Activated naive CD8-positive, alpha-beta T cell (primary cell): ENCODE results near the gene WNT3.
A peak's percentile ranks its signal among the peaks of the same experiment; 100 is the strongest.
"Not testable (repeated sequence)": the region's sequence is repeated elsewhere in the genome, so short reads cannot be mapped to it uniquely, and the experiment has no call there.

Experiments used
- H3K27ac Mint-ChIP-seq: one replicate; pipeline ENCODE4 v1.8.0; 2021; ENCODE audit warnings: mixed read lengths
- H3K27me3 Mint-ChIP-seq: one replicate; pipeline ENCODE4 v1.8.0; 2021; ENCODE audit warnings: mixed read lengths
- H3K36me3 Mint-ChIP-seq: one replicate; pipeline ENCODE4 v1.8.0; 2021; ENCODE audit warnings: mixed read lengths
- H3K4me1 Mint-ChIP-seq: one replicate; pipeline ENCODE4 v1.8.0; 2021; ENCODE audit warnings: low read depth, mixed read lengths
- H3K4me3 Mint-ChIP-seq: one replicate; pipeline ENCODE4 v1.8.0; 2021; ENCODE audit warnings: mild to moderate bottlenecking, mixed read lengths
- H3K9me3 Mint-ChIP-seq: one replicate; pipeline ENCODE4 v1.8.0; 2021; ENCODE audit warnings: low read depth, mixed read lengths

The WNT3 gene

GRCh38 chr17:46772475-46773220 is 45.8 kb downstream of the WNT3 start:
- Mint-ChIP-seq H3K36me3 (no peaks in the 10 kb centered on the region), H3K27me3 (peaks cover 9% of the 10 kb centered on the region), H3K4me3 (peak overlapping the region; percentile 83), H3K27ac (no peak overlapping the region), H3K9me3 (no peaks in the 10 kb centered on the region), H3K4me1 (peaks cover 10% of the 10 kb centered on the region)

GRCh38 chr17:46771561-46772474 is 46.7 kb downstream of the WNT3 start:
- H3K4me1 Mint-ChIP-seq, result peaks cover 10% of the 10 kb centered on the region
- no peaks in the 10 kb centered on the region for H3K36me3 Mint-ChIP-seq
- peak overlapping the region; percentile 83 for H3K4me3 Mint-ChIP-seq
- H3K9me3 Mint-ChIP-seq, result no peaks in the 10 kb centered on the region
- H3K27ac Mint-ChIP-seq, result no peak overlapping the region
- H3K27me3 Mint-ChIP-seq, result peaks cover 7% of the 10 kb centered on the region

GRCh38 chr17:46770818-46771560 is 47.5 kb downstream of the WNT3 start:
- no peak overlapping the region for H3K27ac Mint-ChIP-seq
- H3K4me3 Mint-ChIP-seq, result peak overlapping the region; percentile 67
- no peaks in the 10 kb centered on the region for H3K9me3 Mint-ChIP-seq
- H3K4me1 Mint-ChIP-seq, result peaks cover 10% of the 10 kb centered on the region
- H3K27me3 Mint-ChIP-seq, result peaks cover 6% of the 10 kb centered on the region
- H3K36me3 Mint-ChIP-seq, result no peaks in the 10 kb centered on the region

GRCh38 chr17:46770439-46770817 is 48.1 kb downstream of the WNT3 start:
- Mint-ChIP-seq H3K27me3 (peaks cover 6% of the 10 kb centered on the region), H3K36me3 (no peaks in the 10 kb centered on the region)

GRCh38 chr17:46769531-46770438 is 48.7 kb downstream of the WNT3 start:
- peaks cover 10% of the 10 kb centered on the region for H3K4me1 Mint-ChIP-seq
- peak overlapping the region; percentile 67 for H3K4me3 Mint-ChIP-seq
- peaks cover 6% of the 10 kb centered on the region for H3K27me3 Mint-ChIP-seq
- no peaks in the 10 kb centered on the region for H3K36me3 Mint-ChIP-seq
- H3K9me3 Mint-ChIP-seq, result no peaks in the 10 kb centered on the region
- H3K27ac Mint-ChIP-seq, result no peak overlapping the region

More at GRCh38 chr17:46770439-46770817, 48.1 kb downstream of the WNT3 start:
- Mint-ChIP-seq H3K27ac (no peak overlapping the region), H3K4me1 (peaks cover 10% of the 10 kb centered on the region), H3K9me3 (no peaks in the 10 kb centered on the region), H3K4me3 (peak overlapping the region; percentile 67)

- H3K4me1 Mint-ChIP-seq, result peaks cover 10% of the 10 kb centered on the region
- H3K4me3 Mint-ChIP-seq, H3K27me3 Mint-ChIP-seq: not testable (repeated sequence)
These were observed 49.6 kb downstream of the WNT3 start for GRCh38 chr17:46768896-46769295.

GRCh38 chr17:46768540-46768870 is 50.0 kb downstream of the WNT3 start:
- Mint-ChIP-seq H3K27me3 (peaks cover 4% of the 10 kb centered on the region), H3K4me3 (no peak overlapping the region), H3K36me3 (no peaks in the 10 kb centered on the region)

More at GRCh38 chr17:46768896-46769295, 49.6 kb downstream of the WNT3 start:
- H3K27ac Mint-ChIP-seq, H3K36me3 Mint-ChIP-seq, H3K9me3 Mint-ChIP-seq: not testable (repeated sequence)

GRCh38 chr17:46766493-46767491 is 51.7 kb downstream of the WNT3 start:
- Mint-ChIP-seq H3K9me3 (no peaks in the 10 kb centered on the region), H3K27ac (no peak overlapping the region), H3K4me1 (peaks cover 2% of the 10 kb centered on the region), H3K4me3 (no peak overlapping the region), H3K36me3 (no peaks in the 10 kb centered on the region), H3K27me3 (peaks cover 3% of the 10 kb centered on the region)

More at GRCh38 chr17:46768540-46768870, 50.0 kb downstream of the WNT3 start:
- Mint-ChIP-seq H3K9me3 (no peaks in the 10 kb centered on the region), H3K4me1 (peaks cover 10% of the 10 kb centered on the region), H3K27ac (no peak overlapping the region)

GRCh38 chr17:46765453-46765852 is 53.0 kb downstream of the WNT3 start:
- H3K9me3 Mint-ChIP-seq, result no peaks in the 10 kb centered on the region
- no peaks in the 10 kb centered on the region for H3K36me3 Mint-ChIP-seq
- H3K27me3 Mint-ChIP-seq, result peaks cover 3% of the 10 kb centered on the region
- no peak overlapping the region for H3K27ac Mint-ChIP-seq
- peaks cover 2% of the 10 kb centered on the region for H3K4me1 Mint-ChIP-seq
- no peak overlapping the region for H3K4me3 Mint-ChIP-seq

- H3K36me3 Mint-ChIP-seq, result no peaks in the 10 kb centered on the region
- H3K4me1 Mint-ChIP-seq, result peaks cover 2% of the 10 kb centered on the region
- no peak overlapping the region for H3K4me3 Mint-ChIP-seq
- no peaks in the 10 kb centered on the region for H3K9me3 Mint-ChIP-seq
- H3K27ac Mint-ChIP-seq, result no peak overlapping the region
- H3K27me3 Mint-ChIP-seq, result no peaks in the 10 kb centered on the region
These were observed 53.6 kb downstream of the WNT3 start for GRCh38 chr17:46764709-46765401.

- Mint-ChIP-seq H3K27me3 (no peaks in the 10 kb centered on the region), H3K36me3 (no peaks in the 10 kb centered on the region), H3K9me3 (no peaks in the 10 kb centered on the region), H3K4me1 (no peaks in the 10 kb centered on the region), H3K4me3 (no peak overlapping the region), H3K27ac (no peak overlapping the region)
These were observed 54.3 kb downstream of the WNT3 start for GRCh38 chr17:46764000-46764708.

- Mint-ChIP-seq H3K4me3 (no peak overlapping the region), H3K9me3 (no peaks in the 10 kb centered on the region), H3K36me3 (no peaks in the 10 kb centered on the region), H3K27ac (no peak overlapping the region), H3K4me1 (no peaks in the 10 kb centered on the region), H3K27me3 (no peaks in the 10 kb centered on the region)
These were observed 55.1 kb downstream of the WNT3 start for GRCh38 chr17:46763416-46763815.
